Mucosa of descending colon (tissue), 3 donors: ENCODE measurements around the gene TSPO2. TPM values are rescaled to one million over a fixed set of nuclear protein-coding genes. Genes with fewer than 3 reads are reported as not detected.
A peak's percentile ranks its signal among the peaks of the same experiment; 100 is the strongest.

Experiments used
- ATAC-seq: fragments of 200-7000 bp; cut with Tn5 transposase; one replicate; pipeline ENCODE4 v1.9.1; 2020; ENCODE audit warnings: mild to moderate bottlenecking, moderate library complexity
- DNase-seq, 3 donors: peaks; one replicate each; pipeline ENCODE4 v3.0.0-alpha.2; 2020
- H3K36me3 ChIP-seq: fragments of 200-600 bp; one replicate; pipeline ENCODE4 v1.8.0; 2021; ENCODE audit warnings: low read depth, mild to moderate bottlenecking
- H3K4me1 ChIP-seq: fragments of 200-600 bp; one replicate; pipeline ENCODE4 v1.8.0; 2021; ENCODE audit warnings: low read depth, mild to moderate bottlenecking
- H3K4me3 ChIP-seq: fragments of 200-600 bp; one replicate; pipeline ENCODE4 v1.8.0; 2021; ENCODE audit warnings: mild to moderate bottlenecking
- H3K9me3 ChIP-seq: fragments of 200-600 bp; one replicate; pipeline ENCODE4 v1.8.0; 2021; ENCODE audit warnings: mild to moderate bottlenecking
- intact Hi-C, 2 donors: fragments of 100-400 bp; cut with DNase I in 1 of 2; cut with micrococcal nuclease in 1 of 2; formaldehyde crosslinking; loops; one replicate each; pipeline versions ENCODE4 v1.11.0 to v1.11.1; 2022; cut with DNase I, micrococcal nuclease
- total RNA-seq, 3 donors: library from RNA; stranded (reverse); fragmentation: NEBNext Ultra II Directional in 2 of 3; extraction: Animal tissue kit (Norgen Biotek cat#: 25700) in 2 of 3; gene quantifications; one replicate each; pipeline versions ENCODE4 v1.2.1 to v1.2.4, GENCODE V29; 2021 to 2023
- TF ChIP-seq, protein P1 (sequence below): fragments of 200-600 bp; IDR thresholded peaks from one replicate; pipeline ENCODE4 v1.8.0; 2022; ENCODE audit warnings: antibody characterized with exemption, mild to moderate bottlenecking
- donor health status: DM: no; HTN: no; CAD: no; lungs with moderate emphysema.
- donor health status: DM: no; HTN: no; CAD: no.
- donor health status: DM: no; HTN: yes; CAD: no.

TSPO2 gene
- total RNA-seq, 3 donors from 2014 or later, result 0.48 TPM; not detected in 2

DNA sequence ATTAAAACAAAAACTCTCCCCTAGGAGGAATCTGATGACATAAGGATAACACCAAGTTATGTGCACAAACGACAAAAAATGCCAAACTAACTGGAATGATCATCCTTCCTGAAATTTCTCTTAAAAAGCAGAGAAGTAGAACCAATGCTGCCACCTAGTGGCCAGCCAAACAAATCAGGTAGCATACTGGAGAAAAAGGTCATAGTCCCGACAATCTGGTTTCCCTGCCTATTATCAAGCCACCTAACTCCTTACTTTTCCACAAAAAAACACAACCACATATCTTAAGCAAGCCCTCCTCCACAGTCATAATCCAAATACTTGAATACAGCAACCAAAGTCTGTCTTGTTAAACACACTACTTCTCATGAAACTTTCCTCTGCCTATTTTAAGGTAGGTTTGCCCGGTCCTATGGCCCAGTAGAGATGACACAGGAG, 24.6 kb downstream of the TSPO2 start:
- Histone ChIP-seq H3K9me3 (no peaks in the 10 kb centered on the region), H3K4me3 (no peak overlapping the region), H3K4me1 (peaks cover 27% of the 10 kb centered on the region), H3K36me3 (no peaks in the 10 kb centered on the region)
- peak in 2 of 3 donors; percentile 69 to 90 for DNase-seq
- ATAC-seq, result peak; percentile 47
- TF ChIP-seq, protein P1, sequence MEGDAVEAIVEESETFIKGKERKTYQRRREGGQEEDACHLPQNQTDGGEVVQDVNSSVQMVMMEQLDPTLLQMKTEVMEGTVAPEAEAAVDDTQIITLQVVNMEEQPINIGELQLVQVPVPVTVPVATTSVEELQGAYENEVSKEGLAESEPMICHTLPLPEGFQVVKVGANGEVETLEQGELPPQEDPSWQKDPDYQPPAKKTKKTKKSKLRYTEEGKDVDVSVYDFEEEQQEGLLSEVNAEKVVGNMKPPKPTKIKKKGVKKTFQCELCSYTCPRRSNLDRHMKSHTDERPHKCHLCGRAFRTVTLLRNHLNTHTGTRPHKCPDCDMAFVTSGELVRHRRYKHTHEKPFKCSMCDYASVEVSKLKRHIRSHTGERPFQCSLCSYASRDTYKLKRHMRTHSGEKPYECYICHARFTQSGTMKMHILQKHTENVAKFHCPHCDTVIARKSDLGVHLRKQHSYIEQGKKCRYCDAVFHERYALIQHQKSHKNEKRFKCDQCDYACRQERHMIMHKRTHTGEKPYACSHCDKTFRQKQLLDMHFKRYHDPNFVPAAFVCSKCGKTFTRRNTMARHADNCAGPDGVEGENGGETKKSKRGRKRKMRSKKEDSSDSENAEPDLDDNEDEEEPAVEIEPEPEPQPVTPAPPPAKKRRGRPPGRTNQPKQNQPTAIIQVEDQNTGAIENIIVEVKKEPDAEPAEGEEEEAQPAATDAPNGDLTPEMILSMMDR, result peak; percentile 73
- intact Hi-C loops, result loop anchor here in 1 of 2 donors (5.0 kb wide), 1 partner anchor 60 kb away; no protein-coding TSS in a partner anchor

DNA sequence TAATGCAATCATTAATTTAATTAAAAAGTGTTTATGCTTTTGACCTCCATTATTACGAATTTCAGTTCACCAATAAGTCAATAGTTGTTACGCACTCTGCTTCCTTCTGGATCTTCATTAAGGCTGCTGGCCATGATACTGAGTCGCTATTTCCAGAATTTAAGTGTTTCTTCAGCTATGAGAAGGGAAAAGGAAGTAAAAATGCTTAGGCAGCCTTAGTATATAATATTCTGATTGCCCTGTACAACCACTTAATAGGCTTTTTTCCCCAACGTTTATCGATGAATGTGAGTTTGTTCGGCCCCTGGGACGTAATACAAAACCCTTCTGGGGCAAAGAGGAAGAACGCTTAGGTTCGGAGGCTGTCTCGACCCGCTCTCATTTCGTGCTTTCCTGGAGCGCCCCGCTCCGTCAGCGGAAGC, 29.2 kb downstream of the TSPO2 start:
- Histone ChIP-seq H3K36me3 (peaks cover 7% of the 10 kb centered on the region), H3K9me3 (no peaks in the 10 kb centered on the region), H3K4me1 (peaks cover 27% of the 10 kb centered on the region), H3K4me3 (peak overlapping the region; percentile 91)
- ATAC-seq, result no peak
- intact Hi-C loops, result no loop called here
- TF ChIP-seq, protein P1, result no peak
- DNase-seq, result peak in 2 of 3 donors; percentile 85 to 90

DNA sequence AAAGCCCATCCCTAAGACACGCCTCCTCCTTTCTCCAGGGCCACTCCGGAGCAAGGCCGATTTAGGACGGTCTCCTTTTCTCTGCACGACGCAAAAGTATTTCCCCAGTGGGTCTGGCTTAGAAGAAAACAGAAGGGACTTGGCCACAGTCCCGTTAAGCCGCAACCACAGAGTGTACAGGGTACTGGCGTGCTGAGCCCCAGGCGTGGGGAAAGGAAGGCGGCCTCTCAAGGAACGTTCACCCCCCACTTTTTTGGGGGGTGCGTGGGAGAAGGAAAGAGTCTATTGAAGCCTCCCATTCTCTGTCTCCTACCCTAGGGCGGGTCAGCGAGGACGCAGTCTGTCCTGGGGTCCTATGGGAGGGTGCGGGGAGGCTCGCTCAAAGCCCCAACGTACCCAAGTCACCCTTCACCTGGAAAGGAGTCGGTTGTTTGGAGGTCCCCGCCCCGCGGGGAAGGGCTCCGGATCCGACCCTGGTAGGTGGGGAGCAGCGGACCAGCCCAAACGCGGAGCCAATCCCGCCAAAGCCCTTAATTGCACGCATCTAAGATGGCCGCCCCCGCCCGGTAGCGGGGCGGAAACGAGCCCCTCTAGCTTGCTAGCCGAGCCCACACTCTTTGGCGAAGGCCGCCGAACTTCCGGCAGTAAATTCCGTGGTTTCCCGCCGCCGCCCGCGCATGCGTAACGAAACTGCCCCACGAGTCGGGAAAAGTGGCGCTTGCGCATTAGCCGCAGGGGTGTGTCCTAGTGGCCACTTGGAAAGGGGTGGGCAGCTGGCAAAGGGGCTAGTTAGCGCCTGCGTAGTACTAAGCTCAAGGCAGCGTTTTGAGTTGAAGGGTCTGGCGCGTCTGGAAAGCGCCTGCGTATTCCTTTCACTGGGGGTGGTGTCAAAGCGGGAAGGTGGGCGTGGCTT, 29.9 kb downstream of the TSPO2 start, which contains the start of gene OARD1:
Gene OARD1, minus strand, starts transcription at position 434 of the 913 bp plus-strand sequence. CDS start 722 bp downstream, outside the sequence.
- Histone ChIP-seq H3K4me3 (peak within 1 kb of the TSS; percentile 91), H3K36me3 (peaks cover 7% of the 10 kb centered on the region), H3K9me3 (no peaks in the 10 kb centered on the region), H3K4me1 (peaks cover 32% of the 10 kb centered on the region)
- TF ChIP-seq, protein P1, result peak; percentile 3
- peak; percentile 76 for ATAC-seq
- peak; percentile 98 to 100 (median 100) for DNase-seq
- intact Hi-C loops, result no loop called here

DNA sequence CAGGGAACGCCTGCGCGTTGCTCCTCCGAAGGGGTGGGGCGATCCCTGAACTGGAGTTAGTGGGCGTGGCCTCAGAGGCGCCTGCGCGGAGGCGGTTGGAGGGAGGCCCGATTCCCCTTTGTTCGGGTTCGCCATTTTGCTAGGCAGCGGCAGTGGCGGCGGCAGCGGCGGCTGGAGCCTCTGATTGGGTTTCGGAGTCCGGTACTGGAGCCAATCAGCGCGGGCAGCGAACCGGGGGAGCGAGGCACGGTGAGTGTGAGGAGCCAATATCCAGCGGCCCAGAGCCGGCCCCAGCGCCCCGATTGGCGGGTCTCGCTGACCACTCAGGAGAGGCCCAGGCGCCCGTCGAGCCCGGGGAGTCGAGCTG, 30.6 kb downstream of the TSPO2 start, which contains the start of gene NFYA:
Gene NFYA, plus strand, starts transcription at position 139 of the 367 bp plus-strand sequence. CDS start 6,116 bp downstream, outside the sequence.
- intact Hi-C loops, result no loop called here
- H3K36me3 ChIP-seq, result peaks cover 7% of the 10 kb centered on the region
- H3K4me3 ChIP-seq, result peak within 1 kb of the TSS; percentile 91
- TF ChIP-seq, protein P1, result peak; percentile 30
- peaks cover 37% of the 10 kb centered on the region for H3K4me1 ChIP-seq
- DNase-seq (peak in 2 of 3 donors; percentile 99 to 100), ATAC-seq (peak; percentile 84)
- H3K9me3 ChIP-seq, result no peaks in the 10 kb centered on the region

DNA sequence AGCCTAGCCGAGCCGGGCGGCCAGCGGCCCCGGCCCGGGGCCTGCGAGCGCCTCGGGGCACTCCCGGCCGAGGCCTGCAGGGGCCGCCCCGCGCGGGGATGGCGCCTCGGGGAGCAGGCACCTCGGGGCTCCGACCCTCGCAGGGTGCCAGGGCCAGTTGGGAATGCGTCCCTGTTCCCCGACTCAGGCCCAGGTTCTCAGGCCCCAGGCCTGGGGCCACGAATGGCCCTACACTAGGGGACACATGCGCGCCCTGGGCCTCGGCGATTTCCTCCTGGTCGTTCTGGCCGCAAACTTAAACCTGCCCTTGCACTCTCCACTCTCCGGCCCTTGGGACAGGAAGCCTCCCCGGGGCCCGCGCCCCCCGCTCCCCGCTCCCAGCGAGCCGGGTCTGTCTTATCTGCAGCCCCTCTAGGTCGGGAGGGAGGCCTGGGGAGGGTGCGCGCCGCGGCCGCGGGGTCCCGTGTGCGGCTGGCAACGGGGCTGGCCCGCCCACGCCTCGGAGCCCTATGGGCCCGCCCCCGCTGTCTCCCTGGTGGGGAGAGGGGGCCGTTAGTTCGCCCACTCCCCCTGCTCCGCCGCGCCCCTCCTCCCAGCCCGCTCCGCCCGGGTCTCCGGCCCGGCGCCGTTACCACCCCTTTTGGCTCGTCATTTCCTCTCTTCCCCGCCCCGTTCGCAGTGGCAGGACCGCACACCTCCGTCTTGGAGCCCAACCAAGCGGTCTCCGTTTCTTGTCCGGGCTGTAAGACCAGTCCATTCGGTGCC, 31.1 kb downstream of the TSPO2 start:
- H3K4me1 ChIP-seq, result peaks cover 37% of the 10 kb centered on the region
- TF ChIP-seq, protein P1, result no peak

More for the DNA sequence above, 31.1 kb downstream of the TSPO2 start:
- peak; percentile 91 to 93 (median 91) for DNase-seq
- intact Hi-C loops, result no loop called here
- peak overlapping the region; percentile 91 for H3K4me3 ChIP-seq
- H3K9me3 ChIP-seq, result no peaks in the 10 kb centered on the region
- peak; percentile 53 for ATAC-seq
- H3K36me3 ChIP-seq, result peaks cover 7% of the 10 kb centered on the region
